GM13977 (cell line): ENCODE measurements around the gene CLDN4.
A peak's percentile ranks its signal among the peaks of the same experiment; 100 is the strongest.

Source experiments
- DNase-seq: peaks from one replicate; pipeline ENCODE4 v3.0.0; 2012; ENCODE audit warnings: low spot score
- in situ Hi-C: fragments of 300-500 bp; cut with MboI; formaldehyde crosslinking; loops from one replicate; pipeline ENCODE4 v1.12.0; 2022; ENCODE audit warnings: low sequenced_read_pairs, low pct_unique_long_range_greater_than_20kb, mixed read lengths, inconsistent platforms; ENCODE audit not compliant: unreplicated experiment
- TF ChIP-seq, protein P1 (sequence below): IDR thresholded peaks from 2 replicates; pipeline ENCODE4 v1.5.1; 2012; ENCODE audit warnings: mild to moderate bottlenecking, control low read depth; ENCODE audit not compliant: insufficient read depth; ENCODE audit errors: extremely low read depth, missing control alignments

CLDN4 gene

GRCh38 chr7:73839290-73839689 is 8.5 kb downstream of the CLDN4 start:
- in situ Hi-C loops: no loop called here
- DNase-seq: no peak
- TF ChIP-seq, protein P1, sequence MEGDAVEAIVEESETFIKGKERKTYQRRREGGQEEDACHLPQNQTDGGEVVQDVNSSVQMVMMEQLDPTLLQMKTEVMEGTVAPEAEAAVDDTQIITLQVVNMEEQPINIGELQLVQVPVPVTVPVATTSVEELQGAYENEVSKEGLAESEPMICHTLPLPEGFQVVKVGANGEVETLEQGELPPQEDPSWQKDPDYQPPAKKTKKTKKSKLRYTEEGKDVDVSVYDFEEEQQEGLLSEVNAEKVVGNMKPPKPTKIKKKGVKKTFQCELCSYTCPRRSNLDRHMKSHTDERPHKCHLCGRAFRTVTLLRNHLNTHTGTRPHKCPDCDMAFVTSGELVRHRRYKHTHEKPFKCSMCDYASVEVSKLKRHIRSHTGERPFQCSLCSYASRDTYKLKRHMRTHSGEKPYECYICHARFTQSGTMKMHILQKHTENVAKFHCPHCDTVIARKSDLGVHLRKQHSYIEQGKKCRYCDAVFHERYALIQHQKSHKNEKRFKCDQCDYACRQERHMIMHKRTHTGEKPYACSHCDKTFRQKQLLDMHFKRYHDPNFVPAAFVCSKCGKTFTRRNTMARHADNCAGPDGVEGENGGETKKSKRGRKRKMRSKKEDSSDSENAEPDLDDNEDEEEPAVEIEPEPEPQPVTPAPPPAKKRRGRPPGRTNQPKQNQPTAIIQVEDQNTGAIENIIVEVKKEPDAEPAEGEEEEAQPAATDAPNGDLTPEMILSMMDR: no peak

DNA sequence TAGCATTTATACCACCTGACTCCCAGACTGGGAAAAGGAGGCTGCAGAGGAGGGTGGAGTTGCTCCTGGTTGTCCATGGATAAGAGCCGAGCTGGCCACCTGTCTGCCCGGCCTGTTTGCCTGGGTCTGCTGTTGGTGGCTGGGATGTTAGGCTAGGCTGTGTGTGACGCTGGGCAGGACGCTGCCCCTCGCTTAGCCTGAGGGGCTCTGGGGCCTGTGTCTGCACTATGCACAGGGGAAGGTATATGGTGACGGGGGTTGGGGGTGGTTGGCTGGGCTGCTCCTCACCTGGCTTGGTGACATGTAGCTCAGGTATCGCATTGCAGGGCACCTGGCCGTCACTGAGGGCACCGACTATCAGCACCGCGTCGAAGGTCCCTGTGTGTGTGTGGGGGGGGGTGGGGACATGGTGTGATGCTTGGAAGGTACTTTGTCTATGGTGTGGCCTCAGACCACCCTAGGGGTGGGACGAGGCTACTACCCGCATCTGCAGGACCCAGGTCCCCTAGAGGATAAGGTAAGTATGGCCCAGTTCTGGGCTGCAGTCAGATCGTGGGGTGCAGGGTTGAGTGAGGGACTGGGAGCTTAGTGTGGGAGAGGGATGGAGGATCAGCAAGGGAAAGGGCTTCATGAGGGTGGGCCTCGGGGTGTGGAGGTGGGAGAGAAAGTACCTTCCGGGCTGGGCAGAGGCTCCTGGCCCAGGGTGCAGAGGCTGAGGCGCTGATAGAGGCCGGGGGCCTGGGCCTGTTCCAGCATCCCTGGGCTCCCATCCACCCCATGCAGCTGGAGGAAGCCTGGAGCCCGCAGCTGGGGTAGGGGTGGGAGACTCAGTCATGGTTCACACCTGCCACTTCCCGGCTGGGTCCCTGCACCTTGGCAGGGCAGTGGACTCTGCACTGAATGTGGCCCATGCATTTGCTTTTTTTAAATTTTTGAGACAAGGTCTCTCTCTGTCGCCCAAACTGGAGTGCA is 9.2 kb downstream of the CLDN4 start:
- TF ChIP-seq, protein P1: no peak
- no peak for DNase-seq
- in situ Hi-C loops: no loop called here

DNA sequence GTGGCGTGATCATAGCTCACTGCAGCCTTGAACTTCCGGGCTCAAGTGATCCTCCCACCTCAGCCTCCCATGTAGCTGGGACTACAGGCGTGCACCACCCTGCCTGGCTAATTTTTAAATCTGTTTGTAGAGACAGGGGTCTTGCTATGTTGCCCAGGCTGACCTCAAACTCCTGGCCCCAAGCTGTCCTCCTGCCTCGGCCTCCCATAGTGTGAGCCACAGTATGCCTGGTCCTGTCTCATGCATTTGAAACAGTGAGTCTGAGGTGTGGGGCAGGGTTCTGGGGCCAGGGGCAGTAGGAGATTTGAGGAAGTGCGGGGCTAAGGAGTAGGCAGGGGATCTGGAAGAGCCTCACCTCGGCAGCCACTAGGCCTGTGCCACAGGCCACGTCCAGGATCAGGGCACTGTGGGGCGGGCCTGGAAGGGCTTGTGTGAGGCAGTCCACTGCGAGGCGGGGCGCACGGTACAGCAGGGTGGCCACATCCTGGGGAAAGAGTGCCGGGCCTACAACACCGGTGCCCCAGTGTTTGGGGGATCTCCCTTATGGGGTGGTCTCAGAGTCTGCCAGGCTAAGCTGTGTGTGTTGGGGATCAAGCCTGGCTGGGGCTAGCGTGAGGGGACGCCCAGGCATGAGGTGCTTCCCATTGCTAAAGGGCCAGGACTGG is 10.1 kb downstream of the CLDN4 start:
- no peak for DNase-seq
- in situ Hi-C loops: no loop called here
- TF ChIP-seq, protein P1: no peak

GRCh38 chr7:73841689-73842066 is 10.9 kb downstream of the CLDN4 start:
- TF ChIP-seq, protein P1: no peak
- in situ Hi-C loops: no loop called here
- DNase-seq: no peak

DNA sequence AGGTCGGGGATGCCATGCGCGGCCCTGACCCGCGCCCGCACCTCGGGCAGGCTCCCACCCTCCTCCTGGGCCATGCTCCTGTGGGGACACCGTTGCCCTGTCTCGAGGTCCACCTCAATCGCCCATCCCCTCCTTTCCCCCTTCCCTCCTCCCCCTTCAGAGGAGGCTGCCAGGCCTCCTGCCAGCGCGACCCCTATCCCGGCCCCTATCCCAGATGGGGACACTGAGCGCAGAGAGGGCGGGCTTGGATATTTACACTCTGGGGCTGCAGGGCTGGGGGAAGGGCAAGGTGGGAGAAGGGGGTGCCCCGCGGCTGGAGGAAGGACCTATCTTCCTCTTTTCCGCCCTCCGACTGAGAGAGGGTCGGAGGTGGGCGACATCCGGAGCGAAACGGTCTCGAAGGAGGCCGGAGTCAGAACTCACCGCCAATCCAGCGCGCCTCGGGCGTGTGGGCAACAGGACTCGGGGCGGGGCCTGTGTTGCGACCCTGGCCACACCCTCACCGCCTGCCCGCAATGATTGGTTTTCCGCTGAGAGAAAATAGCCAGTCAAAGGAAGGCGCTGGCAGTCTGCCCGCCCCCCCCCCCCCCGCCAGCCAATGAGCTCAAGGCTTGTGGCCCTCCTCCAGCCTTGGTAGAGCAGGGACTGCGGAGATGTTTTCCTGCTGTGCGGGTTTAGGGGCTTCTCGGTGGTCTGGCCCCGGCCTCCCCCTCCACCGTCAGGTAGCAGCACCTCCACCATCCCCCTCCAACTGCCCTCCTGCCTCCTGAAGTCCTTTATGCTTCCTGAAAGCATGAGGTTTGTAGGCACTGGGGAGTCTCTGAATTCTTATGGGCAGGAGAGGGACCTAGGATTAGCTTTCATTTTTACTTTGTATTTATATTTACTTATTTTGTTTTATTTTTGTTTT is 11.5 kb downstream of the CLDN4 start, which contains the start of gene METTL27:
METTL27 (minus strand) TSS at position 450 of the 910 bp plus-strand sequence; CDS start at position 74, 376 bp downstream.
- TF ChIP-seq, protein P1: no peak
- in situ Hi-C loops: no loop called here
- DNase-seq: peak; percentile 99

- in situ Hi-C loops: no loop called here
- TF ChIP-seq, protein P1: no peak
- no peak for DNase-seq
These were observed 13.3 kb downstream of the CLDN4 start for GRCh38 chr7:73844131-73844547.
